Measurements from ENCODE around the gene LUZP2.

LUZP2 gene

DNA sequence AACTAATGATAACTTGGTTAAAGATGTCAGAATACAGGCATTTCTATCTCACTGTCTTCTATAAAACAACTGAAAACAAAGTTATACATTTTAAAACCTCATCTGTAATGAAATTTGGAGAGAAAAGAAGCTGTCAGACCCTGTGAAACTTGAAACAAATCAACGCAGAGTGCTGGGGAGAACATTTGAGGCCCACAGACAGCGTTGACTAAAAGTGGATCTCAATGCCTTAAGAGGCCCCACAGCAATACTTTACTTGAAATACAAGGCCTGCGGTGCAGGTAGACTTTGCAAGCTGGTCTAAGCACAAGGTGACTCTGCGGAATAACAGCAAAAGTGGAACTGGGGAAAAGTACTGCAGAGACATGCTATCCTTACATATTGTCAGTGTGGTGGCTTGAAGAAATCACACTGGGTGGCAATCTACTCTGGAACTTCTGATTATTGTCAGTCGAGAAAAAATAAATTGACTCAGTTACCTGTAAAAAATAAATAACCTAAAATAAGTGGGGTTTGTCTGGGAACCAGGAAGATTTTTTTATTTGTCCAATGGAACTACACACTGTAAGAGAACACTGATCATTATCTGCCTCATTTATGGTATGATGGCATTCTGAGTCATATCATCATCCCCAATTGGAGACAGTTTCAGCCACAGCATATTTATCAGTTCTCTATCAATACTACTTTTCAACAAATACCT, 138.9 kb downstream of the LUZP2 start:
- no peak for DNase-seq (ENCODE audit: low read depth in 2 of 2)

DNA sequence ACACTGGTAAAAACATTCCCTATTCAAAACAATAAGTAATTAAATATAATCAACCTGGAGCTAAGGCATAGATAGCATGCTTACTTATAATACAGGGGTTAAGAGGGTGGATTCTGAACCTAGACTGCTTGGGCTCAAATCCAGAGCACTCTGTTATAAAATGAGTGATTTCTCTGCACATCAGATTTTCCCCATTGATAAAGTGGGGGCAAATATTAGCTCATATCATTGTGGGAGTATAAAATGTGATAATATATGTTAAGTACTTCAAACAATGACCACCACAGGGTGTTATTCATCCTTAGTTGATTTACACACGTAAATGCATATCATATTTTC, 139.4 kb downstream of the LUZP2 start:
- no peak for DNase-seq (ENCODE audit: low read depth in 2 of 2)

DNA sequence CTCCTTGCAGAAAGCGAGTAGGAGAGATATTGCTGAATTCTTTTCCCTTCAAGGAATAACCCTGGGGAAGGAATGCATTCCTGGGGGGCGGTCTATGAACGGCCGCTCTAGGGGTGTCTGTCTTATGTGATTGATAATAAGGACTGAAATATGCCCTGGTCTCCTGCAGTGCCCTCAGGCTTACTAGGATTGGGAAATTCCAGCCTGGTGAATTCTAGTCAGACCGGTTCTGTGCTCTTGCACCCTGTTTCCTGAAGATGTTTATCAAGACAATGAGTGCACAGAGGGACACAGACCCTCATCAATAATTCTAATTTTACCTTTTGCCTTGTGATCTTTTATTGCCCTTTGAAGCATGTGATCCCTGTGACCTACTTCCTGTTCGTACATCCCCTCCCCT, 140.7 kb downstream of the LUZP2 start:
- no peak for DNase-seq (ENCODE audit: low read depth in 2 of 2)

DNA sequence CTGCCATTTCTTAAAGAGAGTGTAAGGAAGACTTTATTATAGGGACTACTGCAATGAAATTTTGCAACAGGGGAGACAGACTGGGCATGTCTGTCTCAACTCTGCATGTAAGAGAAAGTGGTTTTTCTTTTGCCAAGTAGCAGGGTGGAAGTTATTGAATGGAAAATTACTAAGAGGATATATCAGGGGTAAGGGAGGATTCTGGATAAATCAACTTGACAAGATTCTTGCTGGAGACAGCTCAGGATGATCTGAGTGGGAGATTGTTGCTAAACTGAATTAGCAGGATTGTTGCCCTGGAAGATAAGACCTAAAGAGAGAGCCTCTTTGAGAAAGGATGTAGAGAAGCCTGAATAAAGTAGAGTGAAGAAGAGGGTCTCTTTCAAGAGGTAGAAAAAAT, 145.8 kb downstream of the LUZP2 start:
- no peak for DNase-seq (ENCODE audit: low read depth in 2 of 2)

DNA sequence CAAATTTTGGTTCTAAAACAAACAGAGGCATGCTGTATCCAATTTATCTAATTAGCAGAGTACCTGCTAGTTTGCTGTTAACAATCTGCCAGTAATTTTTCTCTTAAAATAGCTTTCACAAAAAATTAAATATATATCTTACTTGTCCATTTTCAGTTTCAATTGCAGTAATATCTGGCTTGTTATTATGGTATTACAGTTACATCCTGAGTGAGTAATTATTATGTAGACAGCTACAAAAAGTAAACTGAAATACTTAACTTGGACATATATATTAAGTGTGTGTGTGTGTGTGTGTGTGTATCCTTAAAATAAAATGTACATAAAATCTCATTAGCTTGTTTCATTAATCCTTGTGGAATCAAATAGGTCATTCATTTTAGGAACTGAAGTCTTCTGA, 148.7 kb downstream of the LUZP2 start:
- DNase-seq (ENCODE audit: low read depth in 2 of 2): no peak

DNA sequence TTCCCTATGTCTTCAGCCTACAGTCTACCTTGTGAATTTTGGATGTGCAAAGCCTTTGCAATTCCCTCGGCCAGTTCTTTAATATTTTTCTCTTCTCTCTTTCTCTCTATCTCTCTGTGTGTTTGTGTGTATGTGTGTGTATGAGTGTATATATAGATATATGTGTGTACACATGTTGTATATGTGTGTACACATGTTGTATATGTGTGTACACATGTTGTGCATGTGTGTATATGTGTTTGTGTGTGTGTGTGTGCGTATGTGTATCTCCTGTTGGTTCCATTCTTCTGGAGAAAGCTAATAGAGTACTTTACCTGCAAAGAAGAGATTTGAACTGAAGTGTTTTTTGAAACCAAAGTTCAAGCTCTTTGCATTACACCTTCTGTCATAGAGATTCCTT, 155.0 kb downstream of the LUZP2 start:
- no peak for DNase-seq (ENCODE audit: low read depth in 2 of 2)

DNA sequence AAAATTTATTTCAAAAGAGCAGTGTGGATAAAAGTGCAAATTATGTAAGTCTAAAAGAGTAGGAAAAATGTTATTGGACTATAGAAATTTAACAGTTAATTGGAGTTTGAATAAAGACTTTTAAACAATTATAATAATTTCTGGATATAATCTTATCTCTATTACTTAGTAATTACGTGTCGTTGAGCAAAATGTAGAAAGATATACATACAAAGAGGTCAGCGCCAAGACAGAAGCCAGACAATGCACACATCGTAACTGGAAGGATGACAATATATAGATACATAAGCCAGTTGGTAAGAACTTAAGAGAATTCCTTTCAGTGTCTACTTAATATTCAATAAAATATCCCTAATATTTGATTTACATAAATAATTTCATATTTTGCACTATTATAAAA, 157.0 kb downstream of the LUZP2 start:
- no peak for DNase-seq (ENCODE audit: low read depth in 2 of 2)

DNA sequence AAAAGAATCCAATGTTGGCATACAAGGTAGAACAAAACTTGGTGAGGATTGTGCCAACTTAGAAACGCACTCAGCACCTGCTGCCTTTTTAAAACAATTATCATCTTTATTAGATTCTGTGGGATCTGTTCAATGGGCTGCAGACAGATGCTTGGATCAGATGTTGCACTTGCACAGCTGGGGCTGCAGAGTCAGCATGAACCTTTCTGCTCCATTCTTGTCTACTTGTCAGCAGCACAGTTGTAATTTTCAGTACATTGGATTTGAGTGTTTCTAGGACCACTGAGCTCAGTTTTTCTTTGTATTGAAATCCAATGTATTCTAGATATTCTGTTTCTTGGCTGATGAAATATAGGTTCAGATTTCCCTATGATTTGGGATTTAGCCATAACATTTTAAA, 164.5 kb downstream of the LUZP2 start:
- DNase-seq (ENCODE audit: low read depth in 2 of 2): no peak

DNA sequence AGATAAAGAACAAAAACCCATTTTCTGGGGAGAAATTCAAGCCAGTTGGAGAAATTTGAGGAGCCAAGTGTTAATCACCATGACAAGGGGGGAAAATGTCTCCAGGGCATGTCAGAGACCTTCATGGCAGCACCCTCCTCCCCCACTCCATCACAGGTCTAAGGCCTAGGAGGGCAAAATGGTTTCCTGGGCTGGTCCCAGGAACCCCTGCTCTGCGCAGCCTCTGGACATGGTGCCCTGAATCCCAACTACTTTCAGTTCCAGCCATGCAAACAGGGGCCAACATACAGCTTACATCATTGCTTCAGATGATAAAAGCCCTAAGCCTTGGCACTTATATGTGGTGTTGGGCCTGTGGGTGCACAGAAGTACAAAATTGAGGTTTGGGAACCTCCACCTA, 167.5 kb downstream of the LUZP2 start:
- DNase-seq (ENCODE audit: low read depth in 2 of 2): no peak

DNA sequence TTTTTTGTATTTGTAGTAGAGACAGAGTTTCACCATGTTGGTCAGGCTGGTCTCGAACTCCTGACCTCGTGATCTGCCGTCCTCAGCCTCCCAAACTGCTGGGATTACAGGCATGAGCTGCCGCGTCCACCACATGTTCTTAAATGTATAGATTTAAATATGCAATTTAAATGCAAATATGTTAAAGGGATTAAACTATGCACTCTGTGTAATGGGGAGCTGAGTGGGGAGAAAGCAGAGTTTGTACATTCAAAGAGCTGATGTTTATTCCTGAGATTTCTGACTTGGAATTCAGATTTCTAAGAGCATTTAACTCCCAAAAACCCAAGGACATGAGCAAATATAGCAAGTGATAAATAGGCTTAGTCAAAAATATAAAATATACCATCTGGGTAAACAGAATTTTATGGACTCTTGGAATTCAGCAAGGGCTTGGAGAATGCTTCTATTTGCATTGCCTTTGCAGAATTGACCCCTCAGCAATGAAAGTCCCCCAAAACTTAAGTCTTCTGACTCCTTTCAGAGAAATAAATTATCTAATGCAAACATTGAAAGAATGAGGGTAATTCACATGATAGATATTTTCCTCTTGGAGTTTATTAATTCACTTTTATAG, 170.6 kb downstream of the LUZP2 start:
- DNase-seq (ENCODE audit: low read depth in 2 of 2): no peak

DNA sequence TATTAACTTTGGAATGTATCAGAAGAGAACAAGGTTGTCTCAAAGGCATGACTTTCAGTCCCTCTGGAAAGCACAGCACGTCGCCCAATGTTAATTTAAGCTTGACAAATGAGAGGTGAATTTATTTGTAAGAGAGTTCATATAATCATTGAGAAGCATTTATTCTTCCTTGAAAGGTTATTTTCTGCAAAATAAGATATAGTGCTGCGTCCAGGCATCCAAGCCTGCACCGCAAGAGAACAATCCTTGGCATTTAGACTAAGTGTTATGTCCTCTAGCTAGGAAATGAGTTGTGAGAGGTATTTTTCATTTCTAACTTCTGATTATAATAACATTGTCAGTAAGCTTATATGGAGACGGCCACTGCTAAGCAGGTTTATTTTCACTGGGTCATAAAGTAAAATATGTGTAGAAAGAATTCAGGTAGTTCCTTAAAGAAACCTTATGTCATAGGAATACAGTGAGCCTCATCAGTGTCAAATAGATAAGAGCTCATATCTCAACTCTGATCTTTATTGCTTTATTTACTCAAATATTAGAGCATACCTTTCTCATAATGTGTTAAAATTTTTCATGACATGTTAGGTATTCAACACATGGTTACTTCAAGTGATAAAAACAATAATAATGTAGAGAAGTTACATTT, 182.0 kb downstream of the LUZP2 start:
- no peak for DNase-seq (ENCODE audit: low read depth in 2 of 2)

DNA sequence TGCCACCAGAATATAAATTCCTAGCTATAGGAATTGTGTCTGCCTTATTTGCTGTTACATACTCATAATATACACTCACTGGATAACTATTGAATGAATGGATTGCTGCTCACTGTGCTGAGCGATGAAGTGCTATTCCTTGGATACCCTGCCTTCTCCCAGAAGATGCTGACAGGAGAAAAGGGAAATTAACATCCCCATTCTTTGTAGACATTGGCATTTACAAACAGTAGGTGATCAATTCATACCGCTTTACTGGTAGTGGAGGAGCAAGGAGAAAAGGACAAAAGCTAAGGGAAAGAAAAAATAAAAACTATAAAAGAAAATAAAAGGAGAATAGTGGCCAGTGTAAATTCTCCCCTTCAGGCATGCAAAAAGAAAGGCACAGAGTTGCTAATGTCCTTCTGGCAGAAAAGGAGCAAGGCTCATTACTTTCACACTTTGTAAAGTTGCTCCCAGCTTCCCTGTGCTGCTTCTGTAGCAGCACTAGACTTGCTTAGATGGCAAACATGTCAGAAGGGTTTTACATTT, 183.0 kb downstream of the LUZP2 start:
- no peak for DNase-seq (ENCODE audit: low read depth in 2 of 2)

DNA sequence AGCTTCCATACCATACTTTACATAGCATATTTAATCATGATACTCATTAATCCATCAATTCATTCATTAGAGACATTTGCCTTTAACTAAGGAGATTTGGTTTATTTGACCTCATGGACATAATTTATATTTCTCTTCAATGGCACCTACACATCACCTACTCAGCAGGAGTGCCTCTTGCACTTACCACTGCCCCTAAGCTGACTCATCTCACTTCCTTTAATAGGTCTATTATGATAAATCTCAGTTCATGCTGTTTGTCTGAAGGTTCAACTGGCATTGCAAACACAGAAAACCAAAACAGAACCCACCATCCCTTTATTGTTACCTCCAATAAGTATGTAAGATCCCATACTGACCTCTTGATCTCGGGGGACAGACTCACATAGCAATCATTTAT, 186.7 kb downstream of the LUZP2 start:
- DNase-seq (ENCODE audit: low read depth in 2 of 2): no peak

DNA sequence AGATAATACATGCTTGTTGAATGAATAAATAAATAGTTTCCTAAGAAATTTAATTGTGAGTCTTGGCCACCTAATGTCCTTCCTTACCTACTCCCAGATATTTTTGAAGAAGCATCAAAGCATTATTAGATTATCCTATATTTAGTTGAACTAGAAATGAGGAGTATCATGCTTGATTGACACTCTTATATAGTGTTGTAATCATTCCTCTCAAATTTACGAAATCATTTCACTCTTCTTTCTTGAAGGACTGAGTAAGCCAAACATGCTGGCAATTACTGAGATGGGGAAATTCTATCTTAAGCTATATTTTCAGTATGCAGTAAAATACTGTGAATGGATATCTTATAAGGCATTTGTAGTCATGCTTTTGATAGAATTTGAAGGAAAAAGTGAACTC, 189.0 kb downstream of the LUZP2 start:
- DNase-seq (ENCODE audit: low read depth in 2 of 2): no peak

DNA sequence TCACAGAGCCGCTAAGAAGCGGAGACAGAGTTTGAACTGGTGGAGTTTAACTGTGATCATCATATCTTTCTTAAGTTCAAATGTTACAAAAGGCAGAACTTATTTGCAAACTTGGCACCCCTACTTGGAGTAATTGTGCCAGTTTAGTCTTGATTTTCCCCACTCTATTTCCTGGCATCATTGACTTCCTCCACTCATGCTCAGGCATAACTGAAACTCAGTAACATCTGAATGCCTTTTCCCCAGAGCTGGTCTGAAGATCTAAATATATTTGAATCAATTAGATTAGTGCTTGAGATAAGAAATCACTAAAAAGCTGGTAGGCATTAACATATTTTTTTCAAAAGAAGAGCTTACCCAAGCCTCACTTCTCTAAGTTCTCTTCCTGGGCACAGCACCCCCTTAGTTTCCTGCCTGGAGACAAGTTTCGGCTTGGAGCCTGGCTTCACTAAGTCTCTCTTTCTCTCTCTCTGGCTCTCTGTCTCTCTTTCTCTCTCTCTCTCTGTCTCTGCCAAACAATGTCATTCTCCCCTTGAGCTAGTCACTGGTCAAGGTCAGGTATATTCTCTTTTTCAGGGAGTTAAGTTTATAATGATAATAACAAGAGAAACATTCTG, 190.8 kb downstream of the LUZP2 start:
- DNase-seq (ENCODE audit: low read depth in 2 of 2): no peak

DNA sequence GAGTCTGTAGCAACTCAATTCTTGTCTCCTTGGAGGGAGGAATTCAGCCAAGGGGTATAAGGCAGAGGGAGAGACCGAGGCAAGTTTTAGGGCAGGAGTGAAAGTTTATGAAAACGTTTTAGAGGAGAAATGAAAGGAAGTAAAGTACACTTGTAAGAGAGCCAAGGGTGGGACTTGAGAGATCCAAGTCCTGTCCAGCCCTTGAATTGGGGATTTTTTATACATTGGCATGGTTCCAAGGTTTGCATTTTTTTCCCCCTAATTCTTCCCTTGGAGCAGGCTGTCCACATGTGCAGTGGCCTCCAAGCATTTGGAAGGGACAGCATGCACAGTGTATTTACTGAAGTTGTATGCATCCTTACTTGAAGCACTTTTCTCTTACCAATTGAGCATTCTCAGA, 192.1 kb downstream of the LUZP2 start:
- no peak for DNase-seq (ENCODE audit: low read depth in 2 of 2)

DNA sequence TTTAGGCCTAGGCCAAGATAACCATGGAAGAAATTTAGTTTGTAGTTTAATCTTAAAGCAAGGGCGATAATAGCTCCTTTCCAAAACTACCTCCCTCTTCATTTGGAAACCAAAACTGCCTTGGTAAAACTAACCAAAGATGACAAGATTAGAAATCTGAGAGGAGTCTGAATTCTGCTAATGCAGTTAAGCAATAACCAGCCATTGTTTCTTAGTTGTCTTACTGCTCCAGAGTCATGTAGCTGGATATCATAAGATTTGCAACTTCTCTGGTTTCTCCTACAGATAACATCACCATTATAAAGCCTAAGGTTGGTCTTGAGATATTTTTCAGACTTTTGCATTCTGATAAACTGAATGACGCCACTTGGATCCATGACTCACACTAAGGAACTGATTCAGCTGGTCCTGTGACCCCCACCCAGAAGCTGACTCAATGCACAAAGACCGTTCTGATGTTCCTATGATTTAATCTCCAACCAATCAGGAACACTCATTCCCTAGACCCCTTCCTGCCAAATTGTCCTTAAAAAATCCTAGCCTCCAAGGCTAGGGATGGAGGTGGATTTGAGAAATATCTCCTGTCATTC, 200.8 kb downstream of the LUZP2 start:
- DNase-seq (ENCODE audit: low read depth in 2 of 2): no peak

DNA sequence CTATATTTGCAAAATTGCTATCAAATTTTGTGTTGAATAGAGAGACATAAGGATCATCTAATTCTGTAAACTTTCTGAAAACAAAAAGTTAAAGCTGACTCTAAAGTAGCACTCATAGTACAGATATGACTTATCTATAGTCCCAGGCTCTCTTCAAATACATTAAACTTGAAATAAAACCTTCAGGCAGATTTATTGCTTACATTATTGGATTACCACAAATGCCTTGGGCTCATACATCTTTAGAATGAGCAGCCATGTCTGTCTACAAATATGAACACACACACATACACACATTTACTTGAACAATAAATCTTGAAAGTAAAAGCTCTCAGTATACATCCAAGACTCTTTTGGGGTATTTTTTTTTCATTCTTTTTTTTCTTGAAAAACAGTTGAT, 207.9 kb downstream of the LUZP2 start:
- DNase-seq (ENCODE audit: low read depth in 2 of 2): no peak

DNA sequence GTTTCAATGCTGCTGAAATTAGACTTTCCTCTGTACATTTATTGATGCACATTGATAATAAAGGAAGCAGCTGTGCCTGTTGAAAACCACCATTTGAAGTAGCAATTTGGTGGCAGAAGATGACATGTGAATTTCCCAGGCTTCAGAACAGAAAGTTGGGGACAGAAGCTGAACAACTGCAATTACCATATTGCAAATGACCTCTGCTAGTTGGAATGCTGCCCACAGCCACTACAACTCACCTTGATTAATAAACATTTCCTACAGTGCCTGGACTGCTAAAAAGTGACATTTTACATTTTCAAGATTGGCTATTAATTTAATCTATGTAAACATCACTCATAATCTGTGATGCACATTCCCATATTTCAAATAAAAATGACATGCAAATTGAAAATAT, 208.6 kb downstream of the LUZP2 start:
- DNase-seq (ENCODE audit: low read depth in 2 of 2): no peak

DNA sequence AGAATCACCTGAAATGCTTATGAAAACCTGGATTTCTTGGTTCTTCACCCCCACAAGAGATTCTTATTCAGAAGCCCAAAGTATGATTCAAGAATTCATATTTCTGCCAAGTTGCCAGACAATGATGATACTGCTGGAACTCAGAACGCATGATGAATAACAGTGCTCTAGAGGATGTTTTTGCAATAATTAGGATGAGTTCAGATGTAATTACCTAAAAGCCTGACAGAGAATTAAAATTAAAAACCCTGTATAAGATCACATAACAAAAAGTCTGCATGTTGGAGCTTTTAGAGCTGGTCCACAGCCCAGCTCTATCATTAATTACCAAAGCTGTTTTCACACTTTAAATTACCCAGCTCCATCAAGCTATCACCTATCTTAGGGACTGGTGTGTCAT, 211.8 kb downstream of the LUZP2 start:
- DNase-seq (ENCODE audit: low read depth in 2 of 2): no peak

DNA sequence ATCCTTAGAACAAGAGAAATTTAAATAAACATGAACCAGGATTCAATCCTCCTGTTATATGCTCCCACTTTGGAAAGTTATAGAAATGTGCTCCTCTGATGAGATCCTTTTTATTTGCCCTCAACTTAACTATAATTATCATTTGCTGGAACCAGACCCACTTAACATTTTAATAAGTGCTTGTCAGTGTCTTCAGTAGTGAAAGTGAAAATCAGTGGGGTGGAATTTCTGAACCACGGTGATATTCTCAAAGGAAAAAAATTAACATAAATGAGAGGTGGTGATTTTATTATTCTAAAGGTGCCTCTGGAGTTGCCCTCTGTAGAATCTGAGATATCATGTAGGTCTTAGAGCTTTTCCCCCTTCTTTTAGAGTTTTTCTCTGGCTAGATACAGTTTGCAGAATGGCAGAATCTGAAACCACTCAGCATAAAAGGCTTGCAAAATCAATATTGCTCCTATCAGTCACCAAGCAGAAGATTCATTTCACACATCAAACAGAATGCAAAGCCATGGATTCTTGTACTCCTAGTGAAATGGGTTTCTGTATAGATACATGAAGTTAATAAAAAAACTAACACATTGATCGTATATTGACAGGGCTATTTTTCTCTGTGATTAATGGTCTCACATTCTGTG, 213.2 kb downstream of the LUZP2 start:
- DNase-seq (ENCODE audit: low read depth in 2 of 2): no peak

DNA sequence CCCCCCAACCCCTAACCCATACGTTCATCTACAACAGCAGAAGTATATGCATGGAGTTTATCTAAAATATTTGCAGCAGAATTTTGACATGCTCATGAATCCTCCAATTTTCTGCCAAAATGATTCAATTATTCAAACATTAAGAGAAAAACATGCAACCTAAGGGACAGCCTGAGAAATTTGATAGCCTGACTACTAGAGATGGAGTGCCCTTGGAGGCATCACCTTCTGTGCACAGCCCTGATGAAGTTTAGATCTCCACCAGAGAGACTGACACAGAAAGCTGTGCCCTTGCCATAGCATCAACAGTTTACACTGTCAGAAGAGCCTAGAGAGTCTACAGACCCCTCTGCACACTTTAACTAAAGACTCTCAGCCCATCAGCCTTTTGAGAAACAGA, 217.7 kb downstream of the LUZP2 start:
- no peak for DNase-seq (ENCODE audit: low read depth in 2 of 2)

Data from stimulated activated CD4-positive, alpha-beta T cell treated with anti-CD3 and anti-CD28 coated beads, Interleukin-4, amount 100 ng/mL, for 48 hours (primary cell).